Measurements from ENCODE around the gene SLC38A2.

DNA sequence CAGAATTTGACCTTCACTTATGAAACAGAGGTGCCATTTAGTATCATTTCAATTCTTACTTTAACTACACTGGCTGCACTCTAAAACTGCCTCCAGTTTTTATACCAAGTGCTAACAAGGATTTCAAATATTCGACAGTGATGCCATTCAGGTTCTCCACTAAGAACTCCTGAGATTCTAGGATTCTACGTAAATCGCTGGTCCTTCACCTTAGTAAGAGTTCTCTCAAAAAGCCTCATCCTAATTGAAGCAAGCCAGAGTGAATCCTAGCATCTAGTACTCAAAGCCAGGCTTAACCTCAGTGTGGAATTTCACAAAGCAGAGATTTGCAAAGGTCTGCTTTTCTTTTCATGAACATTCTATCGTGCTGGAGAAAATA, 3.5 kb downstream of the SLC38A2 start:
- TF ChIP-seq, protein P1, sequence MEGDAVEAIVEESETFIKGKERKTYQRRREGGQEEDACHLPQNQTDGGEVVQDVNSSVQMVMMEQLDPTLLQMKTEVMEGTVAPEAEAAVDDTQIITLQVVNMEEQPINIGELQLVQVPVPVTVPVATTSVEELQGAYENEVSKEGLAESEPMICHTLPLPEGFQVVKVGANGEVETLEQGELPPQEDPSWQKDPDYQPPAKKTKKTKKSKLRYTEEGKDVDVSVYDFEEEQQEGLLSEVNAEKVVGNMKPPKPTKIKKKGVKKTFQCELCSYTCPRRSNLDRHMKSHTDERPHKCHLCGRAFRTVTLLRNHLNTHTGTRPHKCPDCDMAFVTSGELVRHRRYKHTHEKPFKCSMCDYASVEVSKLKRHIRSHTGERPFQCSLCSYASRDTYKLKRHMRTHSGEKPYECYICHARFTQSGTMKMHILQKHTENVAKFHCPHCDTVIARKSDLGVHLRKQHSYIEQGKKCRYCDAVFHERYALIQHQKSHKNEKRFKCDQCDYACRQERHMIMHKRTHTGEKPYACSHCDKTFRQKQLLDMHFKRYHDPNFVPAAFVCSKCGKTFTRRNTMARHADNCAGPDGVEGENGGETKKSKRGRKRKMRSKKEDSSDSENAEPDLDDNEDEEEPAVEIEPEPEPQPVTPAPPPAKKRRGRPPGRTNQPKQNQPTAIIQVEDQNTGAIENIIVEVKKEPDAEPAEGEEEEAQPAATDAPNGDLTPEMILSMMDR (IDR thresholded peaks at IDR 0.05; ENCODE audit: poor library complexity, severe bottlenecking), result no peak
- no peak for TF ChIP-seq EZH2 (IDR thresholded peaks at IDR 0.05; ENCODE audit: borderline replicate concordance, insufficient read depth, low read length, poor library complexity, severe bottlenecking)
